GM23338 (cell line): ENCODE results near the gene IL18BP. TPM values are rescaled to one million over a fixed set of nuclear protein-coding genes. Genes with fewer than 3 reads are reported as not detected.

Source experiments
- ATAC-seq: fragments of 200-7000 bp; cut with Tn5 transposase; 3 replicates; pipeline ENCODE4 v1.9.1; 2020
- DNase-seq: peaks from one replicate; pipeline ENCODE4 v3.0.0-alpha.2; 2015; ENCODE audit warnings: low spot score
- H2AFZ ChIP-seq: fragments of 200-600 bp; sonication (generic); 2 replicates; pipeline ENCODE4 v1.8.0; 2016; ENCODE audit warnings: antibody characterized with exemption, mild to moderate bottlenecking, moderate library complexity
- H3F3A ChIP-seq: fragments of 200-600 bp; sonication (generic); replicated peaks from 2 replicates; pipeline ENCODE4 v1.8.0; 2017; ENCODE audit warnings: antibody characterized with exemption, mixed run types, low read depth
- H3K27ac ChIP-seq: fragments of 200-600 bp; sonication (generic); 2 replicates; pipeline ENCODE4 v1.6.1; 2016; ENCODE audit warnings: low read depth
- H3K27me3 ChIP-seq: fragments of 200-600 bp; sonication (generic); 2 replicates; pipeline ENCODE4 v1.8.0; 2016; ENCODE audit warnings: mild to moderate bottlenecking, mixed run types, moderate library complexity; ENCODE audit not compliant: insufficient read depth
- H3K36me3 ChIP-seq: fragments of 200-600 bp; sonication (generic); 2 replicates; pipeline ENCODE4 v1.8.0; 2016; ENCODE audit warnings: mild to moderate bottlenecking; ENCODE audit not compliant: insufficient read depth
- H3K4me1 ChIP-seq: fragments of 200-600 bp; sonication (generic); 2 replicates; pipeline ENCODE4 v1.8.0; 2016; ENCODE audit warnings: mild to moderate bottlenecking, moderate library complexity; ENCODE audit not compliant: insufficient read depth
- H3K4me2 ChIP-seq: fragments of 200-600 bp; sonication (generic); 2 replicates; pipeline ENCODE4 v1.7.1; 2017; ENCODE audit warnings: mixed run types
- H3K4me3 ChIP-seq: fragments of 200-600 bp; sonication (generic); 2 replicates; pipeline ENCODE4 v1.6.1; 2016; ENCODE audit warnings: mixed run types
- H3K79me2 ChIP-seq: fragments of 200-600 bp; sonication (generic); replicated peaks from 2 replicates; pipeline ENCODE4 v1.8.0; 2017; ENCODE audit warnings: mild to moderate bottlenecking; ENCODE audit not compliant: insufficient read depth
- H3K9me2 ChIP-seq: fragments of 200-600 bp; sonication (generic); 2 replicates; pipeline ENCODE4 v1.8.0; 2017; ENCODE audit not compliant: insufficient read depth
- H4K20me1 ChIP-seq: fragments of 200-600 bp; sonication (generic); replicated peaks from 2 replicates; pipeline ENCODE4 v1.8.0; 2017; ENCODE audit warnings: mild to moderate bottlenecking; ENCODE audit not compliant: insufficient read depth
- H3K27ac Mint-ChIP-seq: 2 replicates; pipeline ENCODE4 v1.8.0; 2020; ENCODE audit warnings: inconsistent platforms, mild to moderate bottlenecking, moderate library complexity, mixed read lengths
- H3K27me3 Mint-ChIP-seq: 3 replicates; pipeline ENCODE4 v1.8.0; 2022; ENCODE audit warnings: low read depth, mild to moderate bottlenecking, moderate library complexity, mixed read lengths, inconsistent platforms; ENCODE audit not compliant: insufficient read depth, poor library complexity
- H3K36me3 Mint-ChIP-seq: 3 replicates; pipeline ENCODE4 v1.8.0; 2021; ENCODE audit warnings: low read depth, mild to moderate bottlenecking, inconsistent platforms, moderate library complexity, mixed read lengths
- H3K4me1 Mint-ChIP-seq: 3 replicates; pipeline ENCODE4 v1.8.0; 2020; ENCODE audit warnings: mild to moderate bottlenecking, inconsistent platforms, mixed read lengths
- H3K4me3 Mint-ChIP-seq: 3 replicates; pipeline ENCODE4 v1.8.0; 2021; ENCODE audit warnings: moderate library complexity, mild to moderate bottlenecking, inconsistent platforms, mixed read lengths
- H3K9me3 Mint-ChIP-seq: 3 replicates; pipeline ENCODE4 v1.8.0; 2020; ENCODE audit warnings: moderate library complexity, mild to moderate bottlenecking, inconsistent platforms, mixed read lengths
- EZH2phosphoT487 ChIP-seq: fragments of 200-600 bp; sonication (generic); IDR thresholded peaks from one replicate; pipeline ENCODE4 v1.8.1; 2018; ENCODE audit warnings: antibody characterized with exemption; ENCODE audit not compliant: unreplicated experiment
- polyA plus RNA-seq: library from polyadenylated mRNA; unstranded; fragments of >200 nt; fragmentation: Nextera tagmentation; extraction: Ambion mirVana; gene quantifications from 2 replicates; pipeline ENCODE4 v1.2.1, GENCODE V29; 2016
- total RNA-seq: library from RNA; depleted of rRNA; stranded (reverse); fragments of >200 nt; shearing (Covaris generic); gene quantifications from 2 replicates; pipeline ENCODE4 v1.2.3, GENCODE V29; 2014
- TF ChIP-seq, protein P1 (sequence below), 2 experiments: fragments of 200-600 bp in 1 of 2; sonication (generic) in 1 of 2; conservative IDR thresholded peaks; 2 replicates each; pipeline versions ENCODE4 v1.5.1 to v1.6.1; 2016 to 2017; ENCODE audit warnings: antibody characterized with exemption in 2 of 2, low read depth in 2 of 2, mild to moderate bottlenecking in 2 of 2, moderate library complexity in 1 of 2
- TF ChIP-seq, protein P2 (sequence below): IDR thresholded peaks from one replicate; pipeline ENCODE4 v1.6.1; 2018; ENCODE audit warnings: antibody characterized with exemption; ENCODE audit not compliant: unreplicated experiment

IL18BP gene
- total and polyA plus RNA-seq, 2 experiments from 2014 or later = 3.8 to 11.2 TPM

DNA sequence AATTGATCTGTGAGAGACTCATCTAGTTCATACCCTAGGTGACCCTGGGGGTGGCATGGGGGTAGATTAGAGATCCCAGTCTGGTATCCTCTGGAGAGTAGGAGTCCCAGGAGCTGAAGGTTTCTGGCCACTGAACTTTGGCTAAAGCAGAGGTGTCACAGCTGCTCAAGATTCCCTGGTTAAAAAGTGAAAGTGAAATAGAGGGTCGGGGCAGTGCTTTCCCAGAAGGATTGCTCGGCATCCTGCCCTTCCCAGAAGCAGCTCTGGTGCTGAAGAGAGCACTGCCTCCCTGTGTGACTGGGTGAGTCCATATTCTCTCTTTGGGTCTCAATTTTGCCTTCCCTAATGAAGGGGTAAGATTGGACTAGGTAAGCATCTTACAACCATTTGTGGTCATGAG, 653 bp downstream of the IL18BP start:
- H3K79me2 ChIP-seq = no peaks in the 10 kb centered on the region
- no peak overlapping the region for H3K4me2 ChIP-seq
- Mint-ChIP-seq H3K9me3 (no peaks in the 10 kb centered on the region), H3K4me3 (no peak overlapping the region), H3K4me1 (no peaks in the 10 kb centered on the region; the same call in 2 of the 3 replicates), H3K36me3 (peaks cover 36% of the 10 kb centered on the region), H3K27ac (no peak overlapping the region), H3K27me3 (peaks cover 18% of the 10 kb centered on the region)
- ATAC-seq (no peak), DNase-seq (no peak)
- H3K9me2 ChIP-seq = no peaks in the 10 kb centered on the region
- 0 out of 2 replicates have a peak, but pooled peaks cover 5% of the 10 kb centered on the region for H3K36me3 ChIP-seq
- no peak overlapping the region for H3K4me3 ChIP-seq
- H3F3A ChIP-seq = no peaks in the 10 kb centered on the region; the same call in 1 of the 2 replicates
- no peaks in the 10 kb centered on the region for H3K4me1 ChIP-seq
- TF ChIP-seq, protein P1, sequence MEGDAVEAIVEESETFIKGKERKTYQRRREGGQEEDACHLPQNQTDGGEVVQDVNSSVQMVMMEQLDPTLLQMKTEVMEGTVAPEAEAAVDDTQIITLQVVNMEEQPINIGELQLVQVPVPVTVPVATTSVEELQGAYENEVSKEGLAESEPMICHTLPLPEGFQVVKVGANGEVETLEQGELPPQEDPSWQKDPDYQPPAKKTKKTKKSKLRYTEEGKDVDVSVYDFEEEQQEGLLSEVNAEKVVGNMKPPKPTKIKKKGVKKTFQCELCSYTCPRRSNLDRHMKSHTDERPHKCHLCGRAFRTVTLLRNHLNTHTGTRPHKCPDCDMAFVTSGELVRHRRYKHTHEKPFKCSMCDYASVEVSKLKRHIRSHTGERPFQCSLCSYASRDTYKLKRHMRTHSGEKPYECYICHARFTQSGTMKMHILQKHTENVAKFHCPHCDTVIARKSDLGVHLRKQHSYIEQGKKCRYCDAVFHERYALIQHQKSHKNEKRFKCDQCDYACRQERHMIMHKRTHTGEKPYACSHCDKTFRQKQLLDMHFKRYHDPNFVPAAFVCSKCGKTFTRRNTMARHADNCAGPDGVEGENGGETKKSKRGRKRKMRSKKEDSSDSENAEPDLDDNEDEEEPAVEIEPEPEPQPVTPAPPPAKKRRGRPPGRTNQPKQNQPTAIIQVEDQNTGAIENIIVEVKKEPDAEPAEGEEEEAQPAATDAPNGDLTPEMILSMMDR (conservative IDR thresholded peaks at IDR 0.05; ENCODE audit: low read depth in 2 of 2) = no peak
- TF ChIP-seq EZH2phosphoT487 = no peak
- H3K27me3 ChIP-seq = no peaks in the 10 kb centered on the region
- no peak overlapping the region for H3K27ac ChIP-seq
- peaks cover 11% of the 10 kb centered on the region; the same call in 1 of the 2 replicates for H4K20me1 ChIP-seq
- H2AFZ ChIP-seq = no peak overlapping the region

DNA sequence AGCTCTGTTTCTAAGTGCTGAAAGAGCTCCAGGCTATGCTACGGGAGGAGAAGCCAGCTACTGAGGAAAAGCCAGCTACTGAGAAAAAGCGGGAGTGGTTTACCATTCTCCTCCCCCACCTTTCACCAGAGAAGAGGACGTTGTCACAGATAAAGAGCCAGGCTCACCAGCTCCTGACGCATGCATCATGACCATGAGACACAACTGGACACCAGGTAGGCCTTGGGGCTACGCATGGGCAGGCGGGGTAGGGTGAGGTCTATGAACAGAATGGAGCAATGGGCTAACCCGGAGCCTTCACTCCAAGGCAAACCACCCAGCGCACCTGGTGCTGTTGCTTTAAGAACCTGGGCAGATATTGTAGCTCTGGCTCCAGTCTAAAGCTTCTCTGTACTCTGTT, 1.1 kb downstream of the IL18BP start:
- peaks cover 40% of the 10 kb centered on the region for H3K36me3 Mint-ChIP-seq
- TF ChIP-seq, protein P2, sequence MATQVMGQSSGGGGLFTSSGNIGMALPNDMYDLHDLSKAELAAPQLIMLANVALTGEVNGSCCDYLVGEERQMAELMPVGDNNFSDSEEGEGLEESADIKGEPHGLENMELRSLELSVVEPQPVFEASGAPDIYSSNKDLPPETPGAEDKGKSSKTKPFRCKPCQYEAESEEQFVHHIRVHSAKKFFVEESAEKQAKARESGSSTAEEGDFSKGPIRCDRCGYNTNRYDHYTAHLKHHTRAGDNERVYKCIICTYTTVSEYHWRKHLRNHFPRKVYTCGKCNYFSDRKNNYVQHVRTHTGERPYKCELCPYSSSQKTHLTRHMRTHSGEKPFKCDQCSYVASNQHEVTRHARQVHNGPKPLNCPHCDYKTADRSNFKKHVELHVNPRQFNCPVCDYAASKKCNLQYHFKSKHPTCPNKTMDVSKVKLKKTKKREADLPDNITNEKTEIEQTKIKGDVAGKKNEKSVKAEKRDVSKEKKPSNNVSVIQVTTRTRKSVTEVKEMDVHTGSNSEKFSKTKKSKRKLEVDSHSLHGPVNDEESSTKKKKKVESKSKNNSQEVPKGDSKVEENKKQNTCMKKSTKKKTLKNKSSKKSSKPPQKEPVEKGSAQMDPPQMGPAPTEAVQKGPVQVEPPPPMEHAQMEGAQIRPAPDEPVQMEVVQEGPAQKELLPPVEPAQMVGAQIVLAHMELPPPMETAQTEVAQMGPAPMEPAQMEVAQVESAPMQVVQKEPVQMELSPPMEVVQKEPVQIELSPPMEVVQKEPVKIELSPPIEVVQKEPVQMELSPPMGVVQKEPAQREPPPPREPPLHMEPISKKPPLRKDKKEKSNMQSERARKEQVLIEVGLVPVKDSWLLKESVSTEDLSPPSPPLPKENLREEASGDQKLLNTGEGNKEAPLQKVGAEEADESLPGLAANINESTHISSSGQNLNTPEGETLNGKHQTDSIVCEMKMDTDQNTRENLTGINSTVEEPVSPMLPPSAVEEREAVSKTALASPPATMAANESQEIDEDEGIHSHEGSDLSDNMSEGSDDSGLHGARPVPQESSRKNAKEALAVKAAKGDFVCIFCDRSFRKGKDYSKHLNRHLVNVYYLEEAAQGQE = no peak
- H3K79me2 ChIP-seq = no peaks in the 10 kb centered on the region
- no peak overlapping the region for H2AFZ ChIP-seq
- H3K27me3 ChIP-seq = no peaks in the 10 kb centered on the region
- H3K27ac ChIP-seq = no peak overlapping the region
- DNase-seq (no peak), ATAC-seq (no peak)
- H3K4me3 Mint-ChIP-seq = no peak overlapping the region
- H3F3A ChIP-seq = no peaks in the 10 kb centered on the region; the same call in 1 of the 2 replicates
- no peaks in the 10 kb centered on the region for H3K4me1 ChIP-seq
- H3K4me3 ChIP-seq = no peak overlapping the region
- H3K9me3 Mint-ChIP-seq = no peaks in the 10 kb centered on the region
- H3K27me3 Mint-ChIP-seq = peaks cover 18% of the 10 kb centered on the region
- H4K20me1 ChIP-seq = peaks cover 11% of the 10 kb centered on the region; the same call in 1 of the 2 replicates
- H3K27ac Mint-ChIP-seq = no peak overlapping the region
- H3K36me3 ChIP-seq = 0 out of 2 replicates have a peak, but pooled peaks cover 5% of the 10 kb centered on the region
- no peak overlapping the region for H3K4me2 ChIP-seq
- no peaks in the 10 kb centered on the region for H3K9me2 ChIP-seq
- H3K4me1 Mint-ChIP-seq = no peaks in the 10 kb centered on the region; the same call in 2 of the 3 replicates
